Kidney (tissue), 14 donors: ENCODE measurements around the gene AP3S1. TPM values are rescaled to one million over a fixed set of nuclear protein-coding genes. Genes with fewer than 3 reads are reported as not detected.
A peak's percentile ranks its signal among the peaks of the same experiment; 100 is the strongest.

Experiments used
- DNase-seq, 5 donors: peaks; one replicate each; pipeline ENCODE4 v3.0.0-alpha.2; 2013 to 2020
- FAIRE-seq: peaks from 2 replicates; lab custom pipeline; 2012; peaks lifted over from hg19 to GRCh38; lab: Jason Lieb, UNC
- H3K27ac ChIP-seq, 2 donors: one replicate each; pipeline ENCODE4 v1.7.0; 2013; ENCODE audit warnings: low read depth in 2 of 2, low read length in 2 of 2, inconsistent platforms in 1 of 2
- H3K27me3 ChIP-seq: one replicate; pipeline ENCODE4 v1.7.1; 2013; ENCODE audit warnings: low read length, inconsistent platforms; ENCODE audit not compliant: control insufficient read depth, insufficient read depth
- H3K36me3 ChIP-seq, 3 donors: one replicate each; pipeline versions ENCODE4 v1.7.0 to v1.7.1; 2013; ENCODE audit warnings: low read length in 3 of 3, control low read depth in 1 of 3, inconsistent platforms in 1 of 3; ENCODE audit not compliant: insufficient read depth in 3 of 3, control insufficient read depth in 2 of 3
- H3K4me1 ChIP-seq, 3 donors: one replicate each; pipeline versions ENCODE4 v1.7.0 to v1.7.1; 2013; ENCODE audit warnings: low read length in 3 of 3, inconsistent platforms in 1 of 3, low read depth in 1 of 3; ENCODE audit not compliant: control insufficient read depth in 2 of 3, insufficient read depth in 2 of 3
- H3K4me3 ChIP-seq, 3 donors: one replicate each; pipeline versions ENCODE4 v1.7.0 to v1.8.1; 2013; ENCODE audit warnings: low read length in 3 of 3, control low read depth in 1 of 3, inconsistent platforms in 1 of 3
- H3K9ac ChIP-seq, 3 donors: one replicate each; pipeline versions ENCODE4 v1.7.0 to v1.7.1; 2013; ENCODE audit warnings: low read length in 3 of 3, control low read depth in 1 of 3, inconsistent platforms in 1 of 3
- H3K9me3 ChIP-seq, 3 donors: one replicate each; pipeline versions ENCODE4 v1.7.0 to v1.7.1; 2013; ENCODE audit warnings: low read length in 3 of 3, control low read depth in 1 of 3, inconsistent platforms in 1 of 3; ENCODE audit not compliant: control insufficient read depth in 2 of 3, insufficient read depth in 1 of 3
- intact Hi-C: fragments of 100-400 bp; cut with DNase I; formaldehyde crosslinking; loops from one replicate; pipeline ENCODE4 v1.11.1; 2022
- polyA plus RNA-seq: library from polyadenylated mRNA; stranded (reverse); fragments of 350-450 nt; fragmentation: Illumina TruSeq; extraction: RNeasy Lipid Tissue Mini Kit (QIAGEN cat#74804); gene quantifications from one replicate; pipeline ENCODE4 v1.2.3, GENCODE V29; 2014; ENCODE audit warnings: low read depth, low replicate concordance; ENCODE audit not compliant: insufficient read depth
- total RNA-seq: library from RNA; stranded (reverse); fragmentation: NEBNext Ultra II Directional; extraction: Animal tissue kit (Norgen Biotek cat#: 25700); gene quantifications from one replicate; pipeline ENCODE4 v1.2.1, GENCODE V29; 2021
- TF ChIP-seq, protein P1 (sequence below): IDR thresholded peaks from 3 replicates; pipeline ENCODE4 v1.5.1; 2012; ENCODE audit warnings: mild to moderate bottlenecking, moderate library complexity, borderline replicate concordance; ENCODE audit not compliant: insufficient read depth; ENCODE audit errors: extremely low read depth
- donor health status: control.
- donor health status: control.
- donor health status: control.
- donor health status: control.
- donor health status: control.
- donor health status: DM: yes; HTN: yes; CAD: no.
- donor health status: Normal renal cell carcinoma (clear cell type).

Gene AP3S1
- total and polyA plus RNA-seq, 2 donors from 2014 or later = 50.2 to 54.1 TPM

DNA sequence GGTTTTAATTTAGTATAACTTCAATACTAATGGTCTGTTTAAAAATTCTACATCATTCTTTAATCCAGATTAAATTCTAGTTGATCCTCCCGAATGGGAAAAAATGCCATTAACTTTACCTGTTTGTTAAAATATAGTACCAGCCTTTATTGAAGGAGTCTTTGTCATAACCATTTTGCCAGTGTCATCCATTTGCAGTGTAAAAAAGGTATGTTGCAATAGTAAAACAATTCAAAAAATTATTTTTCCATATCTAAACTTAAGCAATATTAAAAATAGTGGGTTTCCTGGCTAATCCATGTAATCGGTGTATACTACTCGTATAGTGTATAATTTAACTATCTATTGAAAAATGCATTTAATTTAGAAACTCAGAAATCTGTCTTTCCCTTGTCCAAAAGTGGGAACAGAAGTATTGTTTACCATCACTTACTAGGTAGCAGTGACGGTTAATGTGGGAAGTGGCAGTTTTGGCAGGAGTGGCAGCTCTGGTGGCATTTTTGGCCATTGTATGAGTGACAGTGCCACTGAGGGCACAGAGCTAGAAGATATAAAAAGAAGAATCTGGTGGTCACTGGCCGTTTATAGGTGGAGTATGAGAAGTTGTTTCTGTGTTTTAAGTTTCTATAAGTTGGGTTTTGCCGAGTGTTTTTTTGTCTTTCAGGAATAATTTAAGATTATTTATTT lies 1.9 kb downstream of the AP3S1 start:
- Histone ChIP-seq H3K9me3 (no peaks in the 10 kb centered on the region), H3K27ac (no peak overlapping the region), H3K36me3 (no peaks in the 10 kb centered on the region), H3K9ac (peak overlapping the region in 1 of 3 donors; percentile 92), H3K4me1 (peaks cover 0 to 16% (median 14%) of the 10 kb centered on the region in 3 donors), H3K27me3 (no peaks in the 10 kb centered on the region), H3K4me3 (peak overlapping the region in 2 of 3 donors; percentile 93 to 96)
- FAIRE-seq (no peak), DNase-seq (no peak)
- TF ChIP-seq, protein P1, sequence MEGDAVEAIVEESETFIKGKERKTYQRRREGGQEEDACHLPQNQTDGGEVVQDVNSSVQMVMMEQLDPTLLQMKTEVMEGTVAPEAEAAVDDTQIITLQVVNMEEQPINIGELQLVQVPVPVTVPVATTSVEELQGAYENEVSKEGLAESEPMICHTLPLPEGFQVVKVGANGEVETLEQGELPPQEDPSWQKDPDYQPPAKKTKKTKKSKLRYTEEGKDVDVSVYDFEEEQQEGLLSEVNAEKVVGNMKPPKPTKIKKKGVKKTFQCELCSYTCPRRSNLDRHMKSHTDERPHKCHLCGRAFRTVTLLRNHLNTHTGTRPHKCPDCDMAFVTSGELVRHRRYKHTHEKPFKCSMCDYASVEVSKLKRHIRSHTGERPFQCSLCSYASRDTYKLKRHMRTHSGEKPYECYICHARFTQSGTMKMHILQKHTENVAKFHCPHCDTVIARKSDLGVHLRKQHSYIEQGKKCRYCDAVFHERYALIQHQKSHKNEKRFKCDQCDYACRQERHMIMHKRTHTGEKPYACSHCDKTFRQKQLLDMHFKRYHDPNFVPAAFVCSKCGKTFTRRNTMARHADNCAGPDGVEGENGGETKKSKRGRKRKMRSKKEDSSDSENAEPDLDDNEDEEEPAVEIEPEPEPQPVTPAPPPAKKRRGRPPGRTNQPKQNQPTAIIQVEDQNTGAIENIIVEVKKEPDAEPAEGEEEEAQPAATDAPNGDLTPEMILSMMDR = no peak
- intact Hi-C loops = no loop called here

DNA sequence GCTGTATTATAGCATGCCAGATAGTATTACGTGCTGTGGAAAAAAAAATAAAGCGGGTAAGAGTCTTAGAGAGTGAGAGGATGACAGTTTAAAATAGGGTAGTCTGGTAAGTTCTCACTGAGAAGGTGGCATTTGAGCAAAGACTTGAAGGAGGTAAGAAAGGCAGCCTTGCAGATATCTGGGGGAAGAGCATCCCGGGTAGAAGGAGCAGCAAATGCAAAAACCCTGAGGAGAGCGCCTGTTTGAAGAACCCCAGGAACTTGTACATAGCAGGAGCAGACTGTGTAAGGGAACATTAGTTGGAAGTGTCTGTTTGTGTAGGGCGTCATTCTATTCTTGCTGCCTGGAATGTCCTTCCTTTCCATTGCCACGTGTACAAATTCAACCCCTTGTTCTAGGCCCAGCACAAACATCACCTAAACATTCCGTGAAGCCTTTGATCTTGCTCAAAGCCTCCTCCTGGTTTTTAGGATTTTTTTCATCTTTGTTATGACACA lies 2.6 kb downstream of the AP3S1 start:
- H3K27me3 ChIP-seq = no peaks in the 10 kb centered on the region
- H3K27ac ChIP-seq = no peak overlapping the region
- no peak overlapping the region for H3K4me3 ChIP-seq
- no peak for FAIRE-seq
- H3K9ac ChIP-seq = no peak overlapping the region
- peaks cover 0 to 16% (median 13%) of the 10 kb centered on the region in 3 donors for H3K4me1 ChIP-seq
- intact Hi-C loops = no loop called here
- TF ChIP-seq, protein P1 = no peak
- H3K9me3 ChIP-seq = no peaks in the 10 kb centered on the region
- no peak for DNase-seq
- no peaks in the 10 kb centered on the region for H3K36me3 ChIP-seq

GRCh38 chr5:115847290-115847689 lies 5.6 kb downstream of the AP3S1 start:
- H3K9me3 ChIP-seq = no peaks in the 10 kb centered on the region
- H3K36me3 ChIP-seq = no peaks in the 10 kb centered on the region
- H3K4me3 ChIP-seq = no peak overlapping the region
- H3K9ac ChIP-seq = no peak overlapping the region
- H3K27ac ChIP-seq = no peak overlapping the region
- TF ChIP-seq, protein P1 = no peak
- intact Hi-C loops = no loop called here
- FAIRE-seq (no peak), DNase-seq (no peak)
- H3K4me1 ChIP-seq = peaks cover 4 to 20% (median 16%) of the 10 kb centered on the region in 3 donors
- no peaks in the 10 kb centered on the region for H3K27me3 ChIP-seq
